PC-3 (cell line): ENCODE results near the gene TMEM131. TPM values are rescaled to one million over a fixed set of nuclear protein-coding genes. Genes with fewer than 3 reads are reported as not detected.

Experiments
- ATAC-seq: fragments of 200-7000 bp; cut with Tn5 transposase; 2 replicates; pipeline ENCODE4 v1.9.1; 2020; ENCODE audit warnings: mild to moderate bottlenecking, moderate library complexity
- BruUV-seq: library from RNA; stranded (reverse); fragments of 400-500 nt; replicated peaks from 2 replicates; lab custom pipeline; 2021; lab: Mats Ljungman, UMichigan
- CTCF ChIA-PET: fragments of 300-600 bp; sonication (Branson Sonifier 250); formaldehyde crosslinking; loops from one replicate; lab custom pipeline; 2022; ENCODE audit warnings: antibody characterized with exemption; lab: Charles Lee
- POLR2A ChIA-PET: fragments of 300-600 bp; sonication (Branson Sonifier 250); formaldehyde crosslinking; loops from one replicate; lab custom pipeline; 2022; ENCODE audit warnings: antibody characterized with exemption; ENCODE audit not compliant: unreplicated experiment; lab: Charles Lee
- DNase-seq: peaks from one replicate; pipeline ENCODE4 v3.0.0-alpha.2; 2015
- H2AFZ ChIP-seq: fragments of 300-600 bp; sonication (generic); 2 replicates; pipeline ENCODE4 v1.6.0; 2016; ENCODE audit warnings: antibody characterized with exemption, low read length
- H3F3A ChIP-seq: fragments of 300-600 bp; sonication (generic); one replicate; pipeline ENCODE4 v1.6.0; 2017; ENCODE audit warnings: antibody characterized with exemption, low read length, control low read depth, mild to moderate bottlenecking; ENCODE audit not compliant: unreplicated experiment
- H3K27ac ChIP-seq: fragments of 300-600 bp; sonication (generic); 2 replicates; pipeline ENCODE4 v1.5.1; 2016; ENCODE audit warnings: mild to moderate bottlenecking, low read length
- H3K27me3 ChIP-seq: fragments of 300-600 bp; sonication (generic); 2 replicates; pipeline ENCODE4 v1.6.1; 2016; ENCODE audit warnings: low read length, mixed read lengths
- H3K36me3 ChIP-seq: fragments of 300-600 bp; sonication (generic); 2 replicates; pipeline ENCODE4 v1.6.1; 2016; ENCODE audit warnings: low read depth, mixed run types, low read length, mixed read lengths
- H3K4me1 ChIP-seq: fragments of 300-600 bp; sonication (generic); 2 replicates; pipeline ENCODE4 v1.5.1; 2016; ENCODE audit warnings: low read length; ENCODE audit not compliant: insufficient read depth
- H3K4me2 ChIP-seq: fragments of 300-600 bp; sonication (generic); 2 replicates; pipeline ENCODE4 v1.6.0; 2016; ENCODE audit warnings: low read length
- H3K4me3 ChIP-seq: fragments of 300-600 bp; sonication (generic); 2 replicates; pipeline ENCODE4 v1.5.1; 2016; ENCODE audit warnings: mild to moderate bottlenecking, low read length, mixed read lengths
- H3K79me2 ChIP-seq: fragments of 300-600 bp; sonication (generic); 2 replicates; pipeline ENCODE4 v1.6.1; 2017; ENCODE audit warnings: low read length, mixed read lengths
- H3K9ac ChIP-seq: fragments of 300-600 bp; sonication (generic); 2 replicates; pipeline ENCODE4 v1.6.0; 2016; ENCODE audit warnings: mild to moderate bottlenecking, low read length
- H3K9me2 ChIP-seq: fragments of 300-600 bp; sonication (generic); replicated peaks from 2 replicates; pipeline ENCODE4 v1.6.1; 2016; ENCODE audit warnings: mixed run types, low read length, mixed read lengths
- H3K9me3 ChIP-seq: fragments of 300-600 bp; sonication (generic); 2 replicates; pipeline ENCODE4 v1.6.1; 2016; ENCODE audit warnings: low read length, mixed read lengths
- H4K20me1 ChIP-seq: fragments of 300-600 bp; sonication (generic); 2 replicates; pipeline ENCODE4 v1.6.1; 2016; ENCODE audit warnings: low read length, mixed read lengths
- CTCF ChIP-seq: fragments of 300-600 bp; sonication (generic); conservative IDR thresholded peaks from 2 replicates; pipeline ENCODE4 v1.5.1; 2017; ENCODE audit warnings: antibody characterized with exemption, low read depth, mild to moderate bottlenecking, low read length
- EZH2 ChIP-seq: fragments of 300-600 bp; sonication (generic); IDR thresholded peaks from one replicate; pipeline ENCODE4 v1.6.1; 2017; ENCODE audit warnings: antibody characterized with exemption, mild to moderate bottlenecking, low read length; ENCODE audit not compliant: unreplicated experiment
- EZH2phosphoT487 ChIP-seq: fragments of 300-600 bp; sonication (generic); IDR thresholded peaks from 2 replicates; pipeline ENCODE4 v1.6.1; 2018; ENCODE audit warnings: mild to moderate bottlenecking, antibody characterized with exemption, low read length, borderline replicate concordance
- intact Hi-C: fragments of 100-400 bp; cut with micrococcal nuclease; formaldehyde crosslinking; loops from 2 replicates; pipeline ENCODE4 v1.9.0; 2023
- total RNA-seq: library from RNA; depleted of rRNA; stranded (reverse); fragments of >200 nt; gene quantifications from 2 replicates; pipeline ENCODE4 v1.2.3, GENCODE V29; 2014

Gene TMEM131
- total RNA-seq, 1 experiment from 2014 or later = 21.1 TPM

DNA sequence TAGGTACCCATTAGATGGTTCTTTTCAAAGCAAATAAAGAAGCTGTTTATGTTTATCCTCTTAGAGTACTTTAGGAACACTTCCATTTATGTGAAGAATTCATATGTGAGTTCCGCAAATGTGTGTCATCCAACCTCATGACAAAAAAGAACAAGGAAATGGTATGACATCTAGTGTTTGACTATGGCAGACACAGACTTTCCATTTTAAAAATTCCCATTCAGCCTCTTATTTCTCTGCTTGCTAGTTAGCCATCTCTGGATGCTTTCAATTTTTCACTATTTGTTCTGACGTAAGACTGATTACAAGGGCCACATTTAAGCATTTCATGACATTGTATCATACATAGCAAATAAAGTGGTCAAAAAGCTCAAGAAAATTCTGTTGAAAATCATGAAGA, 179.3 kb downstream of the TMEM131 start:
- no peaks in the 10 kb centered on the region for H3K9me2 ChIP-seq
- no peaks in the 10 kb centered on the region for H3K27me3 ChIP-seq
- H3K4me2 ChIP-seq = no peak overlapping the region
- no peaks in the 10 kb centered on the region for H4K20me1 ChIP-seq
- H3K36me3 ChIP-seq = peaks cover 18% of the 10 kb centered on the region
- BruUV-seq = no TSS peak
- ChIA-PET POLR2A (no interaction called here), CTCF (no interaction called here)
- no peak overlapping the region for H2AFZ ChIP-seq
- H3K9ac ChIP-seq = no peak overlapping the region
- H3K79me2 ChIP-seq = no peaks in the 10 kb centered on the region
- H3K4me3 ChIP-seq = no peak overlapping the region
- intact Hi-C loops = no loop called here
- H3K27ac ChIP-seq = no peak overlapping the region
- ATAC-seq = no peak
- TF ChIP-seq EZH2 (no peak), CTCF (no peak), EZH2phosphoT487 (no peak)
- no peaks in the 10 kb centered on the region for H3F3A ChIP-seq
- no peak for DNase-seq
- H3K9me3 ChIP-seq = no peaks in the 10 kb centered on the region
- H3K4me1 ChIP-seq = no peaks in the 10 kb centered on the region

DNA sequence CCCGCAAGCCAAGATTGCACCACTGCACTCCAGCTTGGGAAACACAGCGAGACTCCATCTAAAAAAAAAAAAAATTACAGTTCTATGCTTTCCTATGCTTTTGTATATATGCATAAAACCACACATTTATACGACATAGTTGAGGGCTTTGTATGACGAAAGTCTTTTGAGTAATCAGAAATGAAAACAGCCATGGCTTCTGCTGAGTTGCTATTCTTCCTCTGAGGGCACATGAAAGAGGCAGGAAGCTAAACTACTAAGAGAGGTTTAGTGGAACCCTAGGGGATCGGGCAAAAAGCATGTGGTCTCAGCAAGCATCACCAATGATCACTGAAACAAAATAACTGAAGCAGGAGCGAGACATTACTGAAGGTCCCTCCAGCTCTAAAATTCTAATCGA, 182.8 kb downstream of the TMEM131 start:
- no peaks in the 10 kb centered on the region for H4K20me1 ChIP-seq
- ChIA-PET CTCF (interaction anchor here (0.7 kb wide), 1 partner anchor 572 kb away, joined by 3 read pairs; no protein-coding TSS in a partner anchor), POLR2A (no interaction called here)
- BruUV-seq = no TSS peak
- no peaks in the 10 kb centered on the region for H3K4me1 ChIP-seq
- H3K27me3 ChIP-seq = no peaks in the 10 kb centered on the region
- no peak overlapping the region for H3K4me2 ChIP-seq
- H3K9me3 ChIP-seq = no peaks in the 10 kb centered on the region
- H3F3A ChIP-seq = no peaks in the 10 kb centered on the region
- H2AFZ ChIP-seq = no peak overlapping the region
- H3K36me3 ChIP-seq = peaks cover 31% of the 10 kb centered on the region
- H3K27ac ChIP-seq = no peak overlapping the region
- no peak for DNase-seq
- H3K9ac ChIP-seq = no peak overlapping the region
- no peaks in the 10 kb centered on the region for H3K79me2 ChIP-seq
- no peak overlapping the region for H3K4me3 ChIP-seq
- intact Hi-C loops = no loop called here
- no peak for ATAC-seq
- H3K9me2 ChIP-seq = no peaks in the 10 kb centered on the region
- TF ChIP-seq CTCF = no peak
- TF ChIP-seq EZH2 = no peak
- no peak for TF ChIP-seq EZH2phosphoT487

DNA sequence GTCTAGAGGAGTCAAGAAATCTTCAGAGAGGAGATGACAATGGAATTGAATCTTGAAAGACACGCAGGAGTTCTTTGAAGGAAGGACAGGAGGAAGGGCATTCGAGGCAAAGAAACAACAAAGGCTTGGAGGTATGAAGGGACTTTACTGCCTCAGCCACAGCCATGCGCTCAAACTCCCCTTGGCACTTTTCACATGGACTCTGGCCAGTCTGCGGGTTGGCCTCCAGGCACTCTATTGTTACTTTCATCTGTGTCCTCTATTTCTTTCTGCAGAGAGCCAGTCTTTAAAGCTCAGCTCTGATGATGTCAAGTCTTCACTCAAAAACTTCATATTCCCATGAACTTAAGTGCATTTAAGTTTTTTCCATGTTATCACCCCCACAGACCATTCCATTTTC, 186.9 kb downstream of the TMEM131 start:
- Histone ChIP-seq H3K79me2 (no peaks in the 10 kb centered on the region), H3K27me3 (no peaks in the 10 kb centered on the region), H2AFZ (no peak overlapping the region), H4K20me1 (no peaks in the 10 kb centered on the region), H3K4me2 (no peak overlapping the region), H3K9ac (no peak overlapping the region), H3K4me3 (no peak overlapping the region), H3K27ac (no peak overlapping the region), H3F3A (no peaks in the 10 kb centered on the region), H3K9me3 (no peaks in the 10 kb centered on the region), H3K36me3 (peaks cover 41% of the 10 kb centered on the region), H3K4me1 (peaks cover 7% of the 10 kb centered on the region; the same call in 1 of the 2 replicates), H3K9me2 (no peaks in the 10 kb centered on the region)
- no TSS peak for BruUV-seq
- ATAC-seq = no peak
- no peak for DNase-seq
- ChIA-PET CTCF (interaction anchor here (0.7 kb wide), 1 partner anchor 599 kb away, joined by 3 read pairs; no protein-coding TSS in a partner anchor), POLR2A (no interaction called here)
- intact Hi-C loops = no loop called here
- no peak for TF ChIP-seq EZH2phosphoT487
- no peak for TF ChIP-seq EZH2
- TF ChIP-seq CTCF = no peak
